Neural cell (in vitro differentiated cells): ENCODE measurements around the gene NSUN6. TPM values are rescaled to one million over a fixed set of nuclear protein-coding genes. Genes with fewer than 3 reads are reported as not detected.

Source experiments
- H2AFZ ChIP-seq: fragments of 200-600, 300-800 bp; sonication (generic), shearing (Covaris generic); 2 replicates; pipeline ENCODE4 v1.6.0; 2014; ENCODE audit warnings: low read depth, mild to moderate bottlenecking, antibody characterized with exemption, low read length, moderate library complexity
- H3F3A ChIP-seq: fragments of 200-600 bp; shearing (Covaris generic); 2 replicates; pipeline ENCODE4 v1.6.1; 2016; ENCODE audit warnings: mild to moderate bottlenecking, moderate library complexity, mixed read lengths, antibody characterized with exemption, low read length; ENCODE audit not compliant: insufficient read depth, poor library complexity, severe bottlenecking
- H3K27ac ChIP-seq: fragments of 200-600, 300-800 bp; sonication (generic), shearing (Covaris generic); 2 replicates; pipeline ENCODE4 v1.5.1; 2014; ENCODE audit warnings: mild to moderate bottlenecking, low read length, moderate library complexity
- H3K27me3 ChIP-seq: fragments of 300-800, 200-600 bp; sonication (generic), shearing (Covaris generic); 2 replicates; pipeline ENCODE4 v1.6.0; 2014; ENCODE audit warnings: mild to moderate bottlenecking, low read depth, low read length, moderate library complexity; ENCODE audit not compliant: insufficient read depth
- H3K36me3 ChIP-seq: fragments of 300-800, 200-600 bp; sonication (generic), shearing (Covaris generic); 2 replicates; pipeline ENCODE4 v1.5.1; 2014; ENCODE audit warnings: mild to moderate bottlenecking, antibody characterized with exemption, low read length, moderate library complexity; ENCODE audit not compliant: insufficient read depth
- H3K4me2 ChIP-seq: fragments of 300-800, 200-600 bp; sonication (generic), shearing (Covaris generic); 2 replicates; pipeline ENCODE4 v1.6.0; 2014; ENCODE audit warnings: mild to moderate bottlenecking, low read length
- H3K4me3 ChIP-seq: fragments of 300-800, 200-600 bp; sonication (generic), shearing (Covaris generic); 2 replicates; pipeline ENCODE4 v1.5.1; 2014; ENCODE audit warnings: mild to moderate bottlenecking, low read length, moderate library complexity
- H3K79me2 ChIP-seq: fragments of 200-600 bp; shearing (Covaris generic); replicated peaks from 2 replicates; pipeline ENCODE4 v1.6.0; 2014; ENCODE audit warnings: mild to moderate bottlenecking, low read length, moderate library complexity; ENCODE audit not compliant: insufficient read depth
- H3K9ac ChIP-seq: fragments of 300-800, 200-600 bp; sonication (generic), shearing (Covaris generic); 2 replicates; pipeline ENCODE4 v1.6.1; 2016; ENCODE audit warnings: mild to moderate bottlenecking, low read length, mixed read lengths
- H3K9me2 ChIP-seq: fragments of 200-600 bp; shearing (Covaris generic); 2 replicates; pipeline ENCODE4 v1.6.1; 2016; ENCODE audit warnings: mild to moderate bottlenecking, low read length, mixed read lengths; ENCODE audit not compliant: insufficient read depth
- H3K9me3 ChIP-seq: fragments of 200-600, 300-800 bp; sonication (generic), shearing (Covaris generic); 2 replicates; pipeline ENCODE4 v1.6.1; 2016; ENCODE audit warnings: mild to moderate bottlenecking, mixed run types, low read length, moderate library complexity, mixed read lengths
- H4K20me1 ChIP-seq: fragments of 200-600 bp; shearing (Covaris generic); 2 replicates; pipeline ENCODE4 v1.6.1; 2016; ENCODE audit warnings: mild to moderate bottlenecking, mixed run types; ENCODE audit not compliant: insufficient read depth
- EP300 ChIP-seq: fragments of 450-650 bp; conservative IDR thresholded peaks from 2 replicates; pipeline ENCODE4 v1.6.1; 2014; ENCODE audit warnings: antibody characterized with exemption, mild to moderate bottlenecking, moderate library complexity; ENCODE audit not compliant: poor library complexity, severe bottlenecking
- EZH2 ChIP-seq: fragments of 200-600, 300-800 bp; shearing (Covaris generic), sonication (generic); IDR thresholded peaks from 2 replicates; pipeline ENCODE4 v1.6.1; 2014; ENCODE audit warnings: antibody characterized with exemption, low read length, borderline replicate concordance, mild to moderate bottlenecking; ENCODE audit not compliant: insufficient read depth, poor library complexity, severe bottlenecking
- MXI1 ChIP-seq: fragments of 450-650 bp; conservative IDR thresholded peaks from 2 replicates; pipeline ENCODE4 v1.6.1; 2014; ENCODE audit warnings: antibody characterized with exemption, mild to moderate bottlenecking; ENCODE audit not compliant: poor library complexity, severe bottlenecking
- POLR2AphosphoS5 ChIP-seq: IDR thresholded peaks from 2 replicates; pipeline ENCODE4 v1.6.1; 2012
- RAD21 ChIP-seq: fragments of 450-650 bp; conservative IDR thresholded peaks from 2 replicates; pipeline ENCODE4 v1.6.1; 2014; ENCODE audit warnings: antibody characterized with exemption, mild to moderate bottlenecking, moderate library complexity
- SMC3 ChIP-seq: fragments of 450-650 bp; conservative IDR thresholded peaks from 2 replicates; pipeline ENCODE4 v1.6.1; 2014; ENCODE audit warnings: antibody characterized with exemption, mild to moderate bottlenecking, moderate library complexity; ENCODE audit not compliant: poor library complexity
- TAF1 ChIP-seq: IDR thresholded peaks from 2 replicates; pipeline ENCODE4 v1.6.1; 2012; ENCODE audit warnings: low read depth
- polyA plus RNA-seq: library from polyadenylated mRNA; depleted of rRNA; stranded (reverse); fragments of >200 nt; gene quantifications from 2 replicates; pipeline ENCODE4 v1.2.3, GENCODE V29; 2014
- TF ChIP-seq, protein P1 (sequence below): IDR thresholded peaks from 2 replicates; pipeline ENCODE4 v1.6.1; 2012; ENCODE audit warnings: borderline replicate concordance
- TF ChIP-seq, protein P2 (sequence below): fragments of 450-650 bp; IDR thresholded peaks from 2 replicates; pipeline ENCODE4 v1.5.1; 2014; ENCODE audit warnings: antibody characterized with exemption, mild to moderate bottlenecking, moderate library complexity; ENCODE audit not compliant: poor library complexity, severe bottlenecking

The NSUN6 gene
- polyA plus RNA-seq, 1 donor from 2014 or later, result 74.6 TPM

DNA sequence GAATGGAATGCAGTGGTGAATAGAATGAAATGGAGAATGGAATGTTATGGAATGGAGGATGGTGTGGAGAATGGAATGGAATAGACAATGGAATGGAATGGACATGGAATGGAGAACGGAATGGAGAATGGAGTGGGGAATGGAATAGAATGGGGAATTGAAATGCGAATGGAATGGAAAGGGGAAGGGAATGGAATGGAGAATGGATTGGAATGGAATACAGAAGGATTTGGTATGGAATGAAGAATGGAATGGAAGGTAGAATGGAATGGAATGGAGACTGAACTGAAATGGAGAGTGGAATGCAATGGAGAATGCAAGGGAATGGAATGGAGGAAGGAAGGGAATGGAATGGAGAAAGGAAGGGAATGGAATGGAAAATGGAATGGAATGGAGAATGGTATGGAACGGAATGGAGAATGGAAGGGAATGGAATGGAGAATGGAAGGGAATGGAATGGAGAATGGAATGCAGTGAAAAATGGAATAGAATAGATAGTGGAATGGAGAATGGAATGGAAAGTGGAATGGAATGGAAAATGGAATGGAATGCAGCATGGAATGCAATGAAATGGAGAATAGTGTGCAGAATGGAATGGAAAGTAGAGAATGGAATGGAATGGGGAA, 94.8 kb downstream of the NSUN6 start:
- no peaks in the 10 kb centered on the region for H3K36me3 ChIP-seq

DNA sequence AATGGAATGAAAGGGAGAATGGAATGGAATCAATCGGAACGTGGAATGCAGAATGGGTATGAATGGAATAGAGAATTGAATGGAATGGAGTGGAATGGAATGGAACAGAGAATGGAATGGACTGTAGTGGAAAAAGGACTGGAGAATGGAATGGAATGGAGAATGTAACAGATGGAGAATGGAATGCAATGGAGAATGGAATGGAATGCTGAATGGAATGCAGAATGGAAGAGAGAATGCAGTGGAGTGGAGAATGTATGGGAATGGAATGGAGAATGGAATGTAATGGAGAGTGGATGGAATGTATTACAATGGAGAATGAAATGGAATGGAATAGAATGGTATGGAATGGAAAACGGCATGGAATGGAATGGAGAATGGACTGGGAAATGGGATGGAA, 96.9 kb downstream of the NSUN6 start:
- peaks cover 12% of the 10 kb centered on the region for H3K9me3 ChIP-seq
- H3K79me2 ChIP-seq, result no peaks in the 10 kb centered on the region
- H3F3A ChIP-seq, result no peaks in the 10 kb centered on the region
- no peaks in the 10 kb centered on the region for H4K20me1 ChIP-seq
- H3K27me3 ChIP-seq, result no peaks in the 10 kb centered on the region
- TF ChIP-seq, protein P1, sequence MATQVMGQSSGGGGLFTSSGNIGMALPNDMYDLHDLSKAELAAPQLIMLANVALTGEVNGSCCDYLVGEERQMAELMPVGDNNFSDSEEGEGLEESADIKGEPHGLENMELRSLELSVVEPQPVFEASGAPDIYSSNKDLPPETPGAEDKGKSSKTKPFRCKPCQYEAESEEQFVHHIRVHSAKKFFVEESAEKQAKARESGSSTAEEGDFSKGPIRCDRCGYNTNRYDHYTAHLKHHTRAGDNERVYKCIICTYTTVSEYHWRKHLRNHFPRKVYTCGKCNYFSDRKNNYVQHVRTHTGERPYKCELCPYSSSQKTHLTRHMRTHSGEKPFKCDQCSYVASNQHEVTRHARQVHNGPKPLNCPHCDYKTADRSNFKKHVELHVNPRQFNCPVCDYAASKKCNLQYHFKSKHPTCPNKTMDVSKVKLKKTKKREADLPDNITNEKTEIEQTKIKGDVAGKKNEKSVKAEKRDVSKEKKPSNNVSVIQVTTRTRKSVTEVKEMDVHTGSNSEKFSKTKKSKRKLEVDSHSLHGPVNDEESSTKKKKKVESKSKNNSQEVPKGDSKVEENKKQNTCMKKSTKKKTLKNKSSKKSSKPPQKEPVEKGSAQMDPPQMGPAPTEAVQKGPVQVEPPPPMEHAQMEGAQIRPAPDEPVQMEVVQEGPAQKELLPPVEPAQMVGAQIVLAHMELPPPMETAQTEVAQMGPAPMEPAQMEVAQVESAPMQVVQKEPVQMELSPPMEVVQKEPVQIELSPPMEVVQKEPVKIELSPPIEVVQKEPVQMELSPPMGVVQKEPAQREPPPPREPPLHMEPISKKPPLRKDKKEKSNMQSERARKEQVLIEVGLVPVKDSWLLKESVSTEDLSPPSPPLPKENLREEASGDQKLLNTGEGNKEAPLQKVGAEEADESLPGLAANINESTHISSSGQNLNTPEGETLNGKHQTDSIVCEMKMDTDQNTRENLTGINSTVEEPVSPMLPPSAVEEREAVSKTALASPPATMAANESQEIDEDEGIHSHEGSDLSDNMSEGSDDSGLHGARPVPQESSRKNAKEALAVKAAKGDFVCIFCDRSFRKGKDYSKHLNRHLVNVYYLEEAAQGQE, result no peak
- TF ChIP-seq TAF1 (no peak), RAD21 (no peak), EP300 (no peak), MXI1 (no peak), POLR2AphosphoS5 (no peak), SMC3 (no peak), EZH2 (no peak)
- TF ChIP-seq, protein P2, sequence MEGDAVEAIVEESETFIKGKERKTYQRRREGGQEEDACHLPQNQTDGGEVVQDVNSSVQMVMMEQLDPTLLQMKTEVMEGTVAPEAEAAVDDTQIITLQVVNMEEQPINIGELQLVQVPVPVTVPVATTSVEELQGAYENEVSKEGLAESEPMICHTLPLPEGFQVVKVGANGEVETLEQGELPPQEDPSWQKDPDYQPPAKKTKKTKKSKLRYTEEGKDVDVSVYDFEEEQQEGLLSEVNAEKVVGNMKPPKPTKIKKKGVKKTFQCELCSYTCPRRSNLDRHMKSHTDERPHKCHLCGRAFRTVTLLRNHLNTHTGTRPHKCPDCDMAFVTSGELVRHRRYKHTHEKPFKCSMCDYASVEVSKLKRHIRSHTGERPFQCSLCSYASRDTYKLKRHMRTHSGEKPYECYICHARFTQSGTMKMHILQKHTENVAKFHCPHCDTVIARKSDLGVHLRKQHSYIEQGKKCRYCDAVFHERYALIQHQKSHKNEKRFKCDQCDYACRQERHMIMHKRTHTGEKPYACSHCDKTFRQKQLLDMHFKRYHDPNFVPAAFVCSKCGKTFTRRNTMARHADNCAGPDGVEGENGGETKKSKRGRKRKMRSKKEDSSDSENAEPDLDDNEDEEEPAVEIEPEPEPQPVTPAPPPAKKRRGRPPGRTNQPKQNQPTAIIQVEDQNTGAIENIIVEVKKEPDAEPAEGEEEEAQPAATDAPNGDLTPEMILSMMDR, result no peak
- no peaks in the 10 kb centered on the region for H3K36me3 ChIP-seq
- no peak overlapping the region for H3K9ac ChIP-seq
- no peaks in the 10 kb centered on the region for H3K9me2 ChIP-seq
- H3K4me3 ChIP-seq, result no peak overlapping the region
- H3K4me2 ChIP-seq, result no peak overlapping the region
- H2AFZ ChIP-seq, result no peak overlapping the region
- H3K27ac ChIP-seq, result no peak overlapping the region

More for the DNA sequence above, 94.8 kb downstream of the NSUN6 start:
- Histone ChIP-seq H3K27ac (no peak overlapping the region), H3K4me2 (no peak overlapping the region), H4K20me1 (no peaks in the 10 kb centered on the region), H3K27me3 (no peaks in the 10 kb centered on the region), H3K9ac (no peak overlapping the region), H3K9me2 (no peaks in the 10 kb centered on the region), H3F3A (no peaks in the 10 kb centered on the region), H3K9me3 (peaks cover 20% of the 10 kb centered on the region), H3K4me3 (no peak overlapping the region), H3K79me2 (no peaks in the 10 kb centered on the region), H2AFZ (no peak overlapping the region)
- TF ChIP-seq, protein P1, result no peak
- TF ChIP-seq POLR2AphosphoS5 (no peak), TAF1 (no peak), EZH2 (no peak), RAD21 (no peak), MXI1 (no peak), SMC3 (no peak), EP300 (no peak)
- TF ChIP-seq, protein P2, result no peak
